Measurements from ENCODE around the gene THOC6. TPM values are rescaled to one million over a fixed set of nuclear protein-coding genes. Genes with fewer than 3 reads are reported as not detected.

The THOC6 gene
- total and polyA plus RNA-seq, 2 experiments from 2014 or later, result 35.6 to 79.4 TPM

GRCh38 chr16:3022208-3022683 lies 1.6 kb upstream of the THOC6 start:
- H3K27me3 ChIP-seq, result no peaks in the 10 kb centered on the region
- peaks cover 29% of the 10 kb centered on the region for H3K4me1 ChIP-seq (ENCODE audit: insufficient read depth)
- no peaks in the 10 kb centered on the region for H3K9me3 ChIP-seq (ENCODE audit: low read depth)
- peak; percentile 95 for DNase-seq (ENCODE audit: low spot score)
- H2AFZ ChIP-seq, result no peak overlapping the region
- no peaks in the 10 kb centered on the region for H3K36me3 ChIP-seq (replicated peaks; ENCODE audit: insufficient read depth, low read depth)
- H4K20me1 ChIP-seq (ENCODE audit: insufficient read depth, poor library complexity, severe bottlenecking), result peaks cover 5% of the 10 kb centered on the region
- H3K27ac ChIP-seq, result peak overlapping the region; percentile 98
- peaks cover 33% of the 10 kb centered on the region for H3K79me2 ChIP-seq
- H3K4me2 ChIP-seq, result peak overlapping the region; percentile 99
- peak overlapping the region; percentile 10 for H3K4me3 ChIP-seq
- no peak for TF ChIP-seq EZH2phosphoT487 (IDR thresholded peaks at IDR 0.05; ENCODE audit: low read depth, severe bottlenecking, unreplicated experiment)
- no peak for TF ChIP-seq EZH2 (IDR thresholded peaks at IDR 0.05; ENCODE audit: borderline replicate concordance)
- TF ChIP-seq, protein P1, sequence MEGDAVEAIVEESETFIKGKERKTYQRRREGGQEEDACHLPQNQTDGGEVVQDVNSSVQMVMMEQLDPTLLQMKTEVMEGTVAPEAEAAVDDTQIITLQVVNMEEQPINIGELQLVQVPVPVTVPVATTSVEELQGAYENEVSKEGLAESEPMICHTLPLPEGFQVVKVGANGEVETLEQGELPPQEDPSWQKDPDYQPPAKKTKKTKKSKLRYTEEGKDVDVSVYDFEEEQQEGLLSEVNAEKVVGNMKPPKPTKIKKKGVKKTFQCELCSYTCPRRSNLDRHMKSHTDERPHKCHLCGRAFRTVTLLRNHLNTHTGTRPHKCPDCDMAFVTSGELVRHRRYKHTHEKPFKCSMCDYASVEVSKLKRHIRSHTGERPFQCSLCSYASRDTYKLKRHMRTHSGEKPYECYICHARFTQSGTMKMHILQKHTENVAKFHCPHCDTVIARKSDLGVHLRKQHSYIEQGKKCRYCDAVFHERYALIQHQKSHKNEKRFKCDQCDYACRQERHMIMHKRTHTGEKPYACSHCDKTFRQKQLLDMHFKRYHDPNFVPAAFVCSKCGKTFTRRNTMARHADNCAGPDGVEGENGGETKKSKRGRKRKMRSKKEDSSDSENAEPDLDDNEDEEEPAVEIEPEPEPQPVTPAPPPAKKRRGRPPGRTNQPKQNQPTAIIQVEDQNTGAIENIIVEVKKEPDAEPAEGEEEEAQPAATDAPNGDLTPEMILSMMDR (IDR thresholded peaks at IDR 0.05; ENCODE audit: poor library complexity), result no peak
- 10% methylated on average over 8 of the region's 8 CpGs for WGBS (ENCODE audit: low lambda C conversion rate, missing lambda C conversion rate)
- H3K9me2 ChIP-seq (replicated peaks; ENCODE audit: insufficient read depth), result no peaks in the 10 kb centered on the region

GRCh38 chr16:3022684-3023414 lies 986 bp upstream of the THOC6 start:
- H4K20me1 ChIP-seq (ENCODE audit: insufficient read depth, poor library complexity, severe bottlenecking), result peaks cover 5% of the 10 kb centered on the region
- peak overlapping the region; percentile 79 for H3K4me3 ChIP-seq
- H2AFZ ChIP-seq, result no peak overlapping the region
- DNase-seq (ENCODE audit: low spot score), result no peak
- H3K27ac ChIP-seq, result peak overlapping the region; percentile 98
- H3K9me2 ChIP-seq (replicated peaks; ENCODE audit: insufficient read depth), result no peaks in the 10 kb centered on the region
- H3K79me2 ChIP-seq, result peaks cover 29% of the 10 kb centered on the region
- H3K36me3 ChIP-seq (replicated peaks; ENCODE audit: insufficient read depth, low read depth), result no peaks in the 10 kb centered on the region
- TF ChIP-seq EZH2phosphoT487 (IDR thresholded peaks at IDR 0.05; ENCODE audit: low read depth, severe bottlenecking, unreplicated experiment), result no peak
- TF ChIP-seq EZH2 (IDR thresholded peaks at IDR 0.05; ENCODE audit: borderline replicate concordance), result no peak
- TF ChIP-seq, protein P1 (IDR thresholded peaks at IDR 0.05; ENCODE audit: poor library complexity), result no peak
- no peaks in the 10 kb centered on the region for H3K9me3 ChIP-seq (ENCODE audit: low read depth)
- no peaks in the 10 kb centered on the region for H3K27me3 ChIP-seq
- peak overlapping the region; percentile 99 for H3K4me2 ChIP-seq
- H3K4me1 ChIP-seq (ENCODE audit: insufficient read depth), result peaks cover 31% of the 10 kb centered on the region
- 35% methylated on average over 8 of the region's 8 CpGs for WGBS (ENCODE audit: low lambda C conversion rate, missing lambda C conversion rate)

DNA sequence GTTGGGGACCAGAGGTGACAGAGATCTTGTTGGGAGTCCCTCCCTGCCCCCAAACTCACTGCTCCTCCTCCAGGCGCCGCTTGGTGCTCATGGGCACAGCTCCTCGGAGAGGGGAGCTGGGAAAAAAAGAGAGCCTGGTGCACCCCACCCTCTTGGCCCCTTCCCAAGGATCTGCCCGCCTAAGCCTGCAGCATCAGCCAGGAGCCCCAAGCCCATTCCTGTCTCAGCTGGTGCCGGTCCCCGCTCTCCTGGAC lies 493 bp upstream of the THOC6 start:
- peak; percentile 76 for DNase-seq (ENCODE audit: low spot score)
- no peaks in the 10 kb centered on the region for H3K9me3 ChIP-seq (ENCODE audit: low read depth)
- peak overlapping the region; percentile 99 for H3K4me2 ChIP-seq
- peak overlapping the region; percentile 79 for H3K4me3 ChIP-seq
- no peak overlapping the region for H2AFZ ChIP-seq
- no peaks in the 10 kb centered on the region for H3K9me2 ChIP-seq (replicated peaks; ENCODE audit: insufficient read depth)
- TF ChIP-seq EZH2phosphoT487 (IDR thresholded peaks at IDR 0.05; ENCODE audit: low read depth, severe bottlenecking, unreplicated experiment), result no peak
- TF ChIP-seq, protein P1 (IDR thresholded peaks at IDR 0.05; ENCODE audit: poor library complexity), result no peak
- no peak for TF ChIP-seq EZH2 (IDR thresholded peaks at IDR 0.05; ENCODE audit: borderline replicate concordance)
- H3K79me2 ChIP-seq, result peaks cover 29% of the 10 kb centered on the region
- H4K20me1 ChIP-seq (ENCODE audit: insufficient read depth, poor library complexity, severe bottlenecking), result peaks cover 5% of the 10 kb centered on the region
- no peaks in the 10 kb centered on the region for H3K27me3 ChIP-seq
- H3K4me1 ChIP-seq (ENCODE audit: insufficient read depth), result peaks cover 33% of the 10 kb centered on the region
- H3K36me3 ChIP-seq (replicated peaks; ENCODE audit: insufficient read depth, low read depth), result no peaks in the 10 kb centered on the region
- H3K27ac ChIP-seq, result peak overlapping the region; percentile 98
- 9% methylated on average over 4 of the region's 6 CpGs for WGBS (ENCODE audit: low lambda C conversion rate, missing lambda C conversion rate)

All from hepatocyte (in vitro differentiated cells).